GM12878 (cell line): ENCODE measurements around the gene PRDM15. TPM values are rescaled to one million over a fixed set of nuclear protein-coding genes. Genes with fewer than 3 reads are reported as not detected.

Experiments used
- ATAC-seq: fragments of 200-7000 bp; cut with Tn5 transposase; 3 replicates; pipeline ENCODE4 v1.9.1; 2020; ENCODE audit warnings: mild to moderate bottlenecking, moderate library complexity
- BruUV-seq: library from RNA; stranded (reverse); fragments of 400-500 nt; replicated peaks from 2 replicates; lab custom pipeline; 2021; lab: Mats Ljungman, UMichigan
- CTCF ChIA-PET: fragments of 300-600 bp; sonication (Branson Sonifier 250); formaldehyde crosslinking; extraction: SDS; loops from one replicate; lab custom pipeline; 2021; ENCODE audit warnings: inconsistent platforms; lab: Yijun Ruan, JAX
- POLR2A ChIA-PET: fragments of 350-600 bp; formaldehyde crosslinking; extraction: SDS; loops from one replicate; lab custom pipeline; 2021; ENCODE audit warnings: inconsistent platforms; lab: Charles Lee
- RAD21 ChIA-PET: fragments of 300-600 bp; sonication (Branson Sonifier 250); formaldehyde crosslinking; loops from one replicate; lab custom pipeline; 2023; ENCODE audit warnings: antibody characterized with exemption; ENCODE audit not compliant: unreplicated experiment; lab: Charles Lee
- SMC1A ChIA-PET: fragments of 300-600 bp; sonication (Branson Sonifier 250); formaldehyde crosslinking; loops from one replicate; lab custom pipeline; 2023; ENCODE audit not compliant: unreplicated experiment, uncharacterized antibody; lab: Charles Lee
- DNase-seq: peaks from one replicate; pipeline ENCODE4 v3.0.0-alpha.2; 2011; ENCODE audit warnings: low read depth, low spot score
- FAIRE-seq: peaks from 3 replicates; lab custom pipeline; 2011; peaks lifted over from hg19 to GRCh38; lab: Jason Lieb, UNC
- H2AFZ ChIP-seq: 2 replicates; pipeline ENCODE4 v1.6.0; 2011; ENCODE audit warnings: low read depth, low read length, control low read depth; ENCODE audit not compliant: control insufficient read depth
- H3K27ac ChIP-seq: 2 replicates; pipeline ENCODE4 v1.5.1; 2011; ENCODE audit warnings: control low read depth; ENCODE audit not compliant: control insufficient read depth, insufficient read depth
- H3K27me3 ChIP-seq, 2 experiments: replicated peaks in 1 of 2; 2 replicates each; pipeline versions ENCODE4 v1.6.0 to v1.6.1; 2011; ENCODE audit warnings: low read length in 1 of 2; ENCODE audit not compliant: control insufficient read depth in 2 of 2, insufficient read depth in 2 of 2
- H3K36me3 ChIP-seq, 2 experiments: 2 replicates each; pipeline ENCODE4 v1.5.1; 2011; ENCODE audit warnings: low read length in 1 of 2; ENCODE audit not compliant: control insufficient read depth in 2 of 2, insufficient read depth in 2 of 2
- H3K4me1 ChIP-seq: 2 replicates; pipeline ENCODE4 v1.6.1; 2011; ENCODE audit warnings: mild to moderate bottlenecking, low read length, moderate library complexity, mixed read lengths; ENCODE audit not compliant: control insufficient read depth, insufficient read depth
- H3K4me2 ChIP-seq: 2 replicates; pipeline ENCODE4 v1.6.0; 2011; ENCODE audit warnings: control low read depth; ENCODE audit not compliant: control insufficient read depth, insufficient read depth
- H3K4me3 ChIP-seq: fragments of 200-600 bp; sonication (generic); 2 replicates; pipeline ENCODE4 v1.5.1; 2016
- H3K79me2 ChIP-seq: 2 replicates; pipeline ENCODE4 v1.6.0; 2011; ENCODE audit warnings: low read length; ENCODE audit not compliant: control insufficient read depth, insufficient read depth
- H3K9ac ChIP-seq: 2 replicates; pipeline ENCODE4 v1.8.0; 2011; ENCODE audit warnings: low read length, control low read depth, mixed read lengths; ENCODE audit not compliant: control insufficient read depth, insufficient read depth
- H3K9me3 ChIP-seq: replicated peaks from 3 replicates; pipeline ENCODE4 v1.5.1; 2011; ENCODE audit warnings: mild to moderate bottlenecking, low read length; ENCODE audit not compliant: control insufficient read depth, insufficient read depth
- H4K20me1 ChIP-seq: 2 replicates; pipeline ENCODE4 v1.6.0; 2011; ENCODE audit not compliant: control insufficient read depth, insufficient read depth
- CHD2 ChIP-seq: IDR thresholded peaks from 2 replicates; pipeline ENCODE4 v1.6.1; 2011; ENCODE audit warnings: low read depth, low read length, improper control_type of control experiment, borderline replicate concordance
- MTA2 ChIP-seq: fragments of 450-650 bp; IDR thresholded peaks from 2 replicates; pipeline ENCODE4 v1.6.1; 2016; ENCODE audit warnings: low read depth, mild to moderate bottlenecking, moderate library complexity
- RAD21 ChIP-seq: IDR thresholded peaks from 2 replicates; pipeline ENCODE4 v1.6.1; 2011; ENCODE audit warnings: mild to moderate bottlenecking, low read depth, low read length, moderate library complexity; ENCODE audit not compliant: insufficient read depth
- SP1 ChIP-seq: IDR thresholded peaks from one replicate; pipeline ENCODE4 v1.6.1; 2011; ENCODE audit warnings: low read depth, low read length
- STAT3 ChIP-seq: IDR thresholded peaks from 2 replicates; pipeline ENCODE4 v1.6.1; 2011; ENCODE audit warnings: low read depth, low read length, improper control_type of control experiment
- TARDBP ChIP-seq: IDR thresholded peaks from 2 replicates; pipeline ENCODE4 v1.6.1; 2016; ENCODE audit warnings: borderline replicate concordance
- ZNF217 ChIP-seq: fragments of 450-650 bp; IDR thresholded peaks from 2 replicates; pipeline ENCODE4 v1.6.1; 2017; ENCODE audit warnings: antibody characterized with exemption, mild to moderate bottlenecking
- WGBS: methylation state at CpG from one replicate; pipeline ENCODE4 v1.1.6; 2016; ENCODE audit warnings: low lambda C conversion rate; ENCODE audit not compliant: insufficient replicate concordance, insufficient coverage; ENCODE audit errors: missing lambda C conversion rate; 5-methylcytosine and 5-hydroxymethylcytosine counted together
- in situ Hi-C: fragments of 300-500 bp; cut with MboI; formaldehyde crosslinking; loops from 9 replicates; pipeline ENCODE4 v1.14.3; 2018; ENCODE audit warnings: mixed read lengths
- intact Hi-C: fragments of 100-400 bp; cut with micrococcal nuclease; formaldehyde crosslinking; loops from one replicate; pipeline ENCODE4 v1.14.2; 2022; ENCODE audit not compliant: unreplicated experiment
- polyA plus RNA-seq, 11 experiments: library from polyadenylated mRNA; depleted of rRNA in 4 of 11; unstranded in 6 of 11; stranded (reverse) in 5 of 11; fragments of >200 nt; fragmentation: Nextera tagmentation in 4 of 11; fragmentation: Illumina TruSeq in 1 of 11; extraction: Ambion mirVana in 4 of 11; extraction: Trizol in 1 of 11; gene quantifications; 1 replicate in 1 of 11; 2 replicates in 10 of 11; pipeline versions ENCODE4 v1.2.1 to v1.2.3, GENCODE V29; 2011 to 2016; ENCODE audit warnings: inconsistent platforms in 2 of 11, missing spikeins in 2 of 11, low read depth in 1 of 11
- total RNA-seq, 4 experiments: library from RNA; depleted of rRNA in 3 of 4; stranded (reverse); fragments of >200 nt in 3 of 4; fragmentation: Illumina TruSeq in 1 of 4; extraction: Trizol in 1 of 4; gene quantifications; 2 replicates each; pipeline versions ENCODE4 v1.2.1 to v1.2.3, GENCODE V29; 2013 to 2021
- TF ChIP-seq, protein P1 (sequence below): IDR thresholded peaks from 2 replicates; pipeline ENCODE4 v1.6.1; 2012; ENCODE audit warnings: low read depth, low read length, improper control_type of control experiment
- TF ChIP-seq, protein P2 (sequence below): IDR thresholded peaks from 2 replicates; pipeline ENCODE4 v1.6.1; 2011; ENCODE audit warnings: low read depth, mild to moderate bottlenecking, low read length, moderate library complexity, borderline replicate concordance; ENCODE audit errors: extremely low read depth
- TF ChIP-seq, protein P3 (sequence below): fragments of 450-650 bp; IDR thresholded peaks from 2 replicates; pipeline ENCODE4 v1.6.1; 2017; ENCODE audit warnings: antibody characterized with exemption, mild to moderate bottlenecking, moderate library complexity
- TF ChIP-seq, protein P4 (sequence below): IDR thresholded peaks from 2 replicates; pipeline ENCODE4 v1.6.1; 2011; ENCODE audit warnings: borderline replicate concordance, low read depth, mild to moderate bottlenecking, moderate library complexity, mixed read lengths, low read length; ENCODE audit not compliant: insufficient read depth; ENCODE audit errors: extremely low read length

The PRDM15 gene
- total and polyA plus RNA-seq, 10 of the 15 experiments (the other 5 are each of a cell fraction or from before 2014, with no cell fraction given): 2.2 to 16.0 (median 8.6) TPM

DNA sequence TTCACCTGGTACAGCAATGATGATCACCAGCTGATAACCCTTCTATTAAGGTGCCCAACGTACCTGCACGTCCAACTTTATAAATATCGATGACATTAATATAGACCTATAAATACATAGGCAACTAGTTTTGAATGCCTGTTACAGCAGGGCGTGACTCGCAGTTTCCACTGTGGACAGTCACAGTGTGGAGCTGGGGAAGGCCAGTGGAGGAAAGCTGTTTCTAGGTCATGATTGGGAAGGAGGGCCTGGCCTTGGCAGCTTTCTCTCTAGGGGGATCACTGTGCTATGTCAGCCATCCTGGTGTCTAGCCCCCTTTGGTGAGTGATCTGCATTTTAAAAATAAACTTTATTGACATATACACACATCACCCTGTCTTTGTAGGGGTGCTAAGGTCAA is 4.4 kb upstream of the PRDM15 start:
- FAIRE-seq (no peak), DNase-seq (no peak), ATAC-seq (no peak)
- H3K4me2 ChIP-seq: no peak overlapping the region
- peaks cover under 1% of the 10 kb centered on the region for H3K79me2 ChIP-seq
- POLR2A ChIA-PET: no interaction called here
- 70% methylated on average over 5 of the region's 5 CpGs for WGBS
- no peaks in the 10 kb centered on the region for H4K20me1 ChIP-seq
- H3K36me3 ChIP-seq: no peaks in the 10 kb centered on the region
- intact Hi-C loops: no loop called here
- in situ Hi-C loops: no loop called here
- H3K9ac ChIP-seq: no peak overlapping the region
- H3K4me1 ChIP-seq: peaks cover 7% of the 10 kb centered on the region; the same call in 1 of the 2 replicates
- BruUV-seq: no TSS peak
- SMC1A ChIA-PET: interaction anchor here (1.1 to 1.2 kb wide), 2 partner anchors 28 to 69 kb away, joined by 4 read pairs; no protein-coding TSS in a partner anchor
- H2AFZ ChIP-seq: no peak overlapping the region
- RAD21 ChIA-PET: interaction anchor here (0.9 to 1.0 kb wide), 2 partner anchors 42 to 67 kb away, joined by 3 read pairs; no protein-coding TSS in a partner anchor
- H3K27me3 ChIP-seq: no peaks in the 10 kb centered on the region
- H3K27ac ChIP-seq: no peak overlapping the region
- no peaks in the 10 kb centered on the region for H3K9me3 ChIP-seq
- no peak overlapping the region for H3K4me3 ChIP-seq
- CTCF ChIA-PET: interaction anchor here (0.6 to 2.6 kb wide), 3 partner anchors 207 to 234 kb away, joined by 3 to 6 read pairs (median 4); no protein-coding TSS in a partner anchor
- no peak for TF ChIP-seq STAT3
- no peak for TF ChIP-seq MTA2
- TF ChIP-seq SP1: no peak
- TF ChIP-seq RAD21: no peak
- TF ChIP-seq ZNF217: no peak
- TF ChIP-seq, protein P1, sequence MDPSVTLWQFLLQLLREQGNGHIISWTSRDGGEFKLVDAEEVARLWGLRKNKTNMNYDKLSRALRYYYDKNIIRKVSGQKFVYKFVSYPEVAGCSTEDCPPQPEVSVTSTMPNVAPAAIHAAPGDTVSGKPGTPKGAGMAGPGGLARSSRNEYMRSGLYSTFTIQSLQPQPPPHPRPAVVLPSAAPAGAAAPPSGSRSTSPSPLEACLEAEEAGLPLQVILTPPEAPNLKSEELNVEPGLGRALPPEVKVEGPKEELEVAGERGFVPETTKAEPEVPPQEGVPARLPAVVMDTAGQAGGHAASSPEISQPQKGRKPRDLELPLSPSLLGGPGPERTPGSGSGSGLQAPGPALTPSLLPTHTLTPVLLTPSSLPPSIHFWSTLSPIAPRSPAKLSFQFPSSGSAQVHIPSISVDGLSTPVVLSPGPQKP: no peak
- TF ChIP-seq CHD2: no peak
- TF ChIP-seq, protein P2, sequence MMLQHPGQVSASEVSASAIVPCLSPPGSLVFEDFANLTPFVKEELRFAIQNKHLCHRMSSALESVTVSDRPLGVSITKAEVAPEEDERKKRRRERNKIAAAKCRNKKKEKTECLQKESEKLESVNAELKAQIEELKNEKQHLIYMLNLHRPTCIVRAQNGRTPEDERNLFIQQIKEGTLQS: no peak
- TF ChIP-seq, protein P3, sequence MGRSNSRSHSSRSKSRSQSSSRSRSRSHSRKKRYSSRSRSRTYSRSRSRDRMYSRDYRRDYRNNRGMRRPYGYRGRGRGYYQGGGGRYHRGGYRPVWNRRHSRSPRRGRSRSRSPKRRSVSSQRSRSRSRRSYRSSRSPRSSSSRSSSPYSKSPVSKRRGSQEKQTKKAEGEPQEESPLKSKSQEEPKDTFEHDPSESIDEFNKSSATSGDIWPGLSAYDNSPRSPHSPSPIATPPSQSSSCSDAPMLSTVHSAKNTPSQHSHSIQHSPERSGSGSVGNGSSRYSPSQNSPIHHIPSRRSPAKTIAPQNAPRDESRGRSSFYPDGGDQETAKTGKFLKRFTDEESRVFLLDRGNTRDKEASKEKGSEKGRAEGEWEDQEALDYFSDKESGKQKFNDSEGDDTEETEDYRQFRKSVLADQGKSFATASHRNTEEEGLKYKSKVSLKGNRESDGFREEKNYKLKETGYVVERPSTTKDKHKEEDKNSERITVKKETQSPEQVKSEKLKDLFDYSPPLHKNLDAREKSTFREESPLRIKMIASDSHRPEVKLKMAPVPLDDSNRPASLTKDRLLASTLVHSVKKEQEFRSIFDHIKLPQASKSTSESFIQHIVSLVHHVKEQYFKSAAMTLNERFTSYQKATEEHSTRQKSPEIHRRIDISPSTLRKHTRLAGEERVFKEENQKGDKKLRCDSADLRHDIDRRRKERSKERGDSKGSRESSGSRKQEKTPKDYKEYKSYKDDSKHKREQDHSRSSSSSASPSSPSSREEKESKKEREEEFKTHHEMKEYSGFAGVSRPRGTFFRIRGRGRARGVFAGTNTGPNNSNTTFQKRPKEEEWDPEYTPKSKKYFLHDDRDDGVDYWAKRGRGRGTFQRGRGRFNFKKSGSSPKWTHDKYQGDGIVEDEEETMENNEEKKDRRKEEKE: no peak
- TF ChIP-seq TARDBP: no peak
- TF ChIP-seq, protein P4, sequence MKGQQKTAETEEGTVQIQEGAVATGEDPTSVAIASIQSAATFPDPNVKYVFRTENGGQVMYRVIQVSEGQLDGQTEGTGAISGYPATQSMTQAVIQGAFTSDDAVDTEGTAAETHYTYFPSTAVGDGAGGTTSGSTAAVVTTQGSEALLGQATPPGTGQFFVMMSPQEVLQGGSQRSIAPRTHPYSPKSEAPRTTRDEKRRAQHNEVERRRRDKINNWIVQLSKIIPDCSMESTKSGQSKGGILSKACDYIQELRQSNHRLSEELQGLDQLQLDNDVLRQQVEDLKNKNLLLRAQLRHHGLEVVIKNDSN: no peak
- TF ChIP-seq, all 136 proteins: peak for 0
